HL-60 (cell line): Measurements from ENCODE around the gene ANKS1B.

ENCODE experiments used
- CTCF ChIP-seq: IDR thresholded peaks from one replicate; pipeline ENCODE4 v1.5.1; 2011; ENCODE audit warnings: low read length, control low read depth, inconsistent platforms; ENCODE audit not compliant: insufficient read depth
- GABPA ChIP-seq: IDR thresholded peaks from 2 replicates; pipeline ENCODE4 v1.6.1; 2012; ENCODE audit warnings: low read depth
- POLR2AphosphoS5 ChIP-seq: IDR thresholded peaks from 2 replicates; pipeline ENCODE4 v1.6.1; 2012; ENCODE audit warnings: low read depth

GRCh38 chr12:99374023-99374422 is 610.7 kb downstream of the ANKS1B start:
- no peak for TF ChIP-seq CTCF
- TF ChIP-seq GABPA: no peak
- TF ChIP-seq POLR2AphosphoS5: no peak
